ENCODE data around the gene CHMP1B. TPM values are rescaled to one million over a fixed set of nuclear protein-coding genes. Genes with fewer than 3 reads are reported as not detected.

CHMP1B gene
- total RNA-seq, 1 donor, result 63.7 TPM

GRCh38 chr18:11864471-11864870 is 13.3 kb downstream of the CHMP1B start:
- no peak for DNase-seq (ENCODE audit: insufficient read length, low spot score, missing footprints)
- no peaks in the 10 kb centered on the region for H3K9me3 ChIP-seq (ENCODE audit: low read depth, low read length)
- TF ChIP-seq CTCF (IDR thresholded peaks at IDR 0.05; ENCODE audit: extremely low read depth, low read depth, low read length), result no peak
- H3K4me3 ChIP-seq (ENCODE audit: insufficient read depth, low read length), result no peak overlapping the region
- no peak overlapping the region for H3K27ac ChIP-seq (ENCODE audit: low read depth, low read length)
- H4K20me1 ChIP-seq (ENCODE audit: insufficient read depth, low read length), result no peaks in the 10 kb centered on the region
- no peaks in the 10 kb centered on the region for H3K79me2 ChIP-seq (ENCODE audit: insufficient read depth, low read length)
- H3K36me3 ChIP-seq (ENCODE audit: insufficient read depth, low read length), result no peaks in the 10 kb centered on the region
- peaks cover 10% of the 10 kb centered on the region for H3K4me1 ChIP-seq (ENCODE audit: insufficient read depth, low read length)
- H2AFZ ChIP-seq (ENCODE audit: low read length), result no peak overlapping the region
- no peak overlapping the region for H3K4me2 ChIP-seq (ENCODE audit: insufficient read depth, low read length)
- no peaks in the 10 kb centered on the region for H3K27me3 ChIP-seq (ENCODE audit: insufficient read depth, low read length)

- Histone ChIP-seq H2AFZ (ENCODE audit: low read length) (no peak overlapping the region), H3K36me3 (ENCODE audit: insufficient read depth, low read length) (no peaks in the 10 kb centered on the region), H3K27me3 (ENCODE audit: insufficient read depth, low read length) (no peaks in the 10 kb centered on the region), H3K27ac (ENCODE audit: low read depth, low read length) (no peak overlapping the region), H3K4me3 (ENCODE audit: insufficient read depth, low read length) (no peak overlapping the region), H3K4me2 (ENCODE audit: insufficient read depth, low read length) (no peak overlapping the region), H3K4me1 (ENCODE audit: insufficient read depth, low read length) (peaks cover 6% of the 10 kb centered on the region), H4K20me1 (ENCODE audit: insufficient read depth, low read length) (no peaks in the 10 kb centered on the region), H3K79me2 (ENCODE audit: insufficient read depth, low read length) (no peaks in the 10 kb centered on the region), H3K9me3 (ENCODE audit: low read depth, low read length) (no peaks in the 10 kb centered on the region)
- TF ChIP-seq CTCF (IDR thresholded peaks at IDR 0.05; ENCODE audit: extremely low read depth, low read depth, low read length), result no peak
- no peak for DNase-seq (ENCODE audit: insufficient read length, low spot score, missing footprints)
Measured at GRCh38 chr18:11865071-11865470, 13.9 kb downstream of the CHMP1B start.

- Histone ChIP-seq H3K36me3 (ENCODE audit: insufficient read depth, low read length) (no peaks in the 10 kb centered on the region), H3K4me3 (ENCODE audit: insufficient read depth, low read length) (no peak overlapping the region), H4K20me1 (ENCODE audit: insufficient read depth, low read length) (no peaks in the 10 kb centered on the region), H3K4me2 (ENCODE audit: insufficient read depth, low read length) (no peak overlapping the region), H3K9me3 (ENCODE audit: low read depth, low read length) (no peaks in the 10 kb centered on the region), H3K4me1 (ENCODE audit: insufficient read depth, low read length) (no peaks in the 10 kb centered on the region), H3K27ac (ENCODE audit: low read depth, low read length) (no peak overlapping the region), H2AFZ (ENCODE audit: low read length) (no peak overlapping the region), H3K79me2 (ENCODE audit: insufficient read depth, low read length) (no peaks in the 10 kb centered on the region), H3K27me3 (ENCODE audit: insufficient read depth, low read length) (no peaks in the 10 kb centered on the region)
- DNase-seq (ENCODE audit: insufficient read length, low spot score, missing footprints), result no peak
- no peak for TF ChIP-seq CTCF (IDR thresholded peaks at IDR 0.05; ENCODE audit: extremely low read depth, low read depth, low read length)
Measured at GRCh38 chr18:11866329-11866728, 15.1 kb downstream of the CHMP1B start.

- no peaks in the 10 kb centered on the region for H3K27me3 ChIP-seq (ENCODE audit: insufficient read depth, low read length)
- H3K79me2 ChIP-seq (ENCODE audit: insufficient read depth, low read length), result no peaks in the 10 kb centered on the region
- no peak overlapping the region for H2AFZ ChIP-seq (ENCODE audit: low read length)
- no peak overlapping the region for H3K4me2 ChIP-seq (ENCODE audit: insufficient read depth, low read length)
- no peak overlapping the region for H3K27ac ChIP-seq (ENCODE audit: low read depth, low read length)
- H3K36me3 ChIP-seq (ENCODE audit: insufficient read depth, low read length), result no peaks in the 10 kb centered on the region
- H3K4me1 ChIP-seq (ENCODE audit: insufficient read depth, low read length), result no peaks in the 10 kb centered on the region
- no peak for DNase-seq (ENCODE audit: insufficient read length, low spot score, missing footprints)
- H3K4me3 ChIP-seq (ENCODE audit: insufficient read depth, low read length), result no peak overlapping the region
- TF ChIP-seq CTCF (IDR thresholded peaks at IDR 0.05; ENCODE audit: extremely low read depth, low read depth, low read length), result no peak
- no peaks in the 10 kb centered on the region for H3K9me3 ChIP-seq (ENCODE audit: low read depth, low read length)
- H4K20me1 ChIP-seq (ENCODE audit: insufficient read depth, low read length), result no peaks in the 10 kb centered on the region
Measured at GRCh38 chr18:11866764-11867163, 15.6 kb downstream of the CHMP1B start.
